ENCODE data around the gene CISH. TPM values are rescaled to one million over a fixed set of nuclear protein-coding genes. Genes with fewer than 3 reads are reported as not detected.

CISH gene, protein sequence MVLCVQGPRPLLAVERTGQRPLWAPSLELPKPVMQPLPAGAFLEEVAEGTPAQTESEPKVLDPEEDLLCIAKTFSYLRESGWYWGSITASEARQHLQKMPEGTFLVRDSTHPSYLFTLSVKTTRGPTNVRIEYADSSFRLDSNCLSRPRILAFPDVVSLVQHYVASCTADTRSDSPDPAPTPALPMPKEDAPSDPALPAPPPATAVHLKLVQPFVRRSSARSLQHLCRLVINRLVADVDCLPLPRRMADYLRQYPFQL
- total RNA-seq = 4.6 and 6.9 TPM in 2 replicates

DNA sequence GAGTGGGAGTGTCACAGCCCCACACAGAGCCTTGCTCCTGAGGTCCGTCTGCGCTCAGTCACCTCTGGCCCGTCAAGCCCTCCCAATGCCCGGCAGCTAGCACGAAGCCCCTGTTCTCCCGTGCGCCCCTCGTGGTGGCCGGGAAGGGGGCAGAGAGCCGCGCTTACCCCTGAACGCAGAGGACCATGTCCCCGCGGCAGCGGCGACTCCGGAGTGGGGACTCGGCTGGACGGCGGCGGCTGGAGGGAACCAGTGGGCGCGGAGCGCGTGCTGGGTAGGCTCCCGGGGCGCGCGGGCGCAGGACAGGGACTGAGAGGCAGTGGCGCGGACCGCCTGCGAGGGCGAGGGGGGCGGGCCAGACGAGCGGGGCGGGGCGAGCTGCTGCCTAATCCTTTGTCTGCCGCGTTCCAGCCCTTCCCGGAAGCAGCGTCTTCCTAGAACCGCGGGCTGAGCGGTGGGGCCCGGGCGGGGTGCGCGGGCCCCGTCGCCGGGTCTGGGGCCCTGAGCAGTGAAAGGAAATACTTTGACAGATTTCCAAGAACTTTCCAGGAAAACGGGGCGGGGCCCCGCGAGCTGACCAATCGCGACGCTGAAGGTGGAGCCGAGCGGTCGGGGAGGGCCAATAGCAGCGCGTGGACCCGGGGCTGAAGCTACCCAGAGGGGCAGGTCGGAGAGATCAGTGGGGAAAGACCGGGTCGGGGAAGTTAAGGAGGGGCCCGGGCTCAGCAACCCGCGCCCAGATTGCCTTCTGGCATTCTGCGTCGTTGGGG, at the start of gene CISH:
TSS of gene CISH (minus strand) at position 311 of the 770 bp plus-strand sequence. CDS start at position 187, 124 bp downstream.

GRCh38 chr3:50617096-50617791, 5.7 kb upstream of the CISH start, which contains the start of gene MAPKAPK3:
TSS of gene MAPKAPK3 (plus strand) at chr3:50617151. CDS start at chr3:50617566, 415 bp downstream.

GRCh38 chr3:50568947-50569749, 42.4 kb downstream of the CISH start, which contains the start of gene HEMK1:
TSS of gene HEMK1 (plus strand) at chr3:50569522. CDS start at chr3:50571105, 1,583 bp downstream.

GRCh38 chr3:50567386-50568167, 44.0 kb downstream of the CISH start, which contains the start of gene C3orf18:
TSS of gene C3orf18 (minus strand) at chr3:50567747. CDS start at chr3:50565699, 2,048 bp downstream.

Other genes starting within 250 kb of the CISH start
- gene CACNA2D2, start 108.1 kb downstream of the CISH start, total RNA-seq = 0.07 TPM in 1 of 2 replicates, not detected in the other
- 1.9 and 2.3 TPM in 2 replicates for gene C3orf18, start 44.0 kb downstream of the CISH start, total RNA-seq
- gene HEMK1, start 42.3 kb downstream of the CISH start, total RNA-seq = 14.0 and 15.9 TPM in 2 replicates
- 76.5 and 87.9 TPM in 2 replicates for gene MAPKAPK3, start 5.4 kb upstream of the CISH start, total RNA-seq
- 0.42 and 0.49 TPM in 2 replicates for gene DOCK3, start 63.2 kb upstream of the CISH start, total RNA-seq

Data from airway epithelial cell (primary cell).